ENCODE data around the gene PPFIA3.

The PPFIA3 gene

DNA sequence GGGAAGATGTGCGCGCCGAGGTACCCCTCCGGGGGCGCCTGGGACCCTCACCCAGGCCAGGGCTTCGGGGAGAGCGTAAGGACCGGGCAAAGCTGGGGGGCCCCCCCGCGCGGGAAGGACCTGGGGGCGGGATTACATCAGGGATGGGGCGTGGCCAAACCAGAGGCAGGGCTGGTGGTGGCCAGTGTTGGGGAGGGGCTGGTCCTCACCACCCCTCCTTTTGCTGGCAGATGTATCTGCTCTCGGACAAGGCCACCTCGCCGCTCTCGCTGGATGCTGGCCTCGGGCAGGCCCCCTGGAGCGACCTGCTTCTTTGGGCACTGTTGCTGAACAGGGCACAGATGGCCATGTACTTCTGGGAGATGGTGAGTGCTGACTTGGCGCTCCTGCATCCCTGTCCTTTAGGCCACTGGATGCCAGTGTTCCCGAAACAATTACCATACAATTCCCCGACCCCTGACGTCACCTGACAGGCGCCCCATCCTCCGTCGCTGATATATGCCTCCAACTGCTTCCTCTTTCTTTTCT lies 63.6 kb downstream of the PPFIA3 start:
- DNase-seq (ENCODE audit: low read depth) = no peak

DNA sequence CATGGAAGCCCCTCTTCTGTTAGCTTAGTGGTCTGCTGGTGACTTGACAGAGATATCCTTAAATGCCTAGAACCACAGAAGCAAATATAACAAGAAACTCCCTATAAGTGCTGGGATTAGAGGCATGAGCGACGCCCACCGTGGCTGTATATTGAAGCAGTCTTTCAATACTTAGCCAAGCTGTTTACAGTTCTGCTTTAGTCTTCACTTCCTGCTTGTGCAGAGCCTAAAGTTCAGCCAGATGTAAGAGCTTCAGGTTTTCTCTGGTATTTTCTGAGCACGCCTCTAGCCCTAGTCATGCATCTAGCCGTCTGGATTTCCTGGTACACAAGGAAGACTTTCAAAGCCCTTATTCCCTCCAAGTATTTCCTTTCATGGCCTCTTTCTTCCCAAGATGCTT lies 66.8 kb downstream of the PPFIA3 start:
- DNase-seq (ENCODE audit: low read depth) = no peak

DNA sequence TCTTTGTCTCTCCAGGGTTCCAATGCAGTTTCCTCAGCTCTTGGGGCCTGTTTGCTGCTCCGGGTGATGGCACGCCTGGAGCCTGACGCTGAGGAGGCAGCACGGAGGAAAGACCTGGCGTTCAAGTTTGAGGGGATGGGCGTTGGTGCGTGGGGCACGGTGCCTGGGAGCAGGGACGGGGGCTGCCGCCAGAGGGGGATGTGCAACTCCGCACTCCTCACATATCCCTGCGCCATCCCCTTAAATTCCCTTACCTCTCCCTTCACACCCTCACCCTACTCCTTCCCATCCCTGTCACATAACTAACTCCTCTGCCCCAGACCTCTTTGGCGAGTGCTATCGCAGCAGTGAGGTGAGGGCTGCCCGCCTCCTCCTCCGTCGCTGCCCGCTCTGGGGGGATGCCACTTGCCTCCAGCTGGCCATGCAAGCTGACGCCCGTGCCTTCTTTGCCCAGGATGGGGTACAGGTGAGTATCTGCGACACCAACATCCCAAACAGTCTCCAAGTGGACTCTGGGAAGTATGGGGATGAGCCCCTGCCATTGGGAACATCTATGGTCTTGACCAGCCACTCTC lies 69.4 kb downstream of the PPFIA3 start:
- no peak for DNase-seq (ENCODE audit: low read depth)

DNA sequence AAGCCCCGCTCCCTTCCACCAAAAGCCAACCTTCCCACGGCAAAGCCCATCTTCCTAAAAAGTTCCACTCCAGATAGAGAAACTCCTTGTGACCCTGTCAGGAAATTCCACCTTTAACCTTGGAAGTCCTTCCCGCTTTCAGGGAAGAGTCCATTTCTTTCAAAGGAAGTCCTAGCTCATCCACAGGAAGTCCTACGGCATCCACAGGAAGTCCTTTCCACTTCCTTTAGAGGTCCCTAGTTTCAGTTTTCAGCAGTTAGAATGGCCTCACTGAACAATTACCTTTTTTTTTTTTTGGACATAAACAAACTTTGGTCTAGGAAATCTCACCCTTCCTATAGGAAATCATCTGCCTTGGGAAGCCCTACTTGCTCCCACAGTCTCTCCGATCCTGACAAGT lies 69.9 kb downstream of the PPFIA3 start:
- no peak for DNase-seq (ENCODE audit: low read depth)

DNA sequence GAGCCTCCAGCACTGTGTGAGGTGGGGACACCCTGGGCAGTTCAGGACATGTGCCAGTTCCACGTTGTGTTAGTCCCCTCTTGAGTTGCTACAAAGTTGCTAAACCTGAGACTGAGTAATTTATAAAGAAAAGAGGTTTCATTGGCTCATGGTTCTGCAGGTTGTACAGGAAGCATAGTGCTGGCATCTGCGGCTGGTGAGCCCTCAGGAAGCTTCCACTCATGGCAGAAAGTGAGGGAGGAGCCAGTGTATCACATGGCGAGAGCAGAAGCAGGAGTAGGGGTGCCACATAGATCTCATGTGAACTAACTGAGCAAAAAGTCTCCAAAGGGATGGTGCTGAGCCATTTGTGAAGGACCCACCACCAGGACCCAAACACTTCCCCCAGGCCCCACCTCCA lies 71.4 kb downstream of the PPFIA3 start:
- no peak for DNase-seq (ENCODE audit: low read depth)

DNA sequence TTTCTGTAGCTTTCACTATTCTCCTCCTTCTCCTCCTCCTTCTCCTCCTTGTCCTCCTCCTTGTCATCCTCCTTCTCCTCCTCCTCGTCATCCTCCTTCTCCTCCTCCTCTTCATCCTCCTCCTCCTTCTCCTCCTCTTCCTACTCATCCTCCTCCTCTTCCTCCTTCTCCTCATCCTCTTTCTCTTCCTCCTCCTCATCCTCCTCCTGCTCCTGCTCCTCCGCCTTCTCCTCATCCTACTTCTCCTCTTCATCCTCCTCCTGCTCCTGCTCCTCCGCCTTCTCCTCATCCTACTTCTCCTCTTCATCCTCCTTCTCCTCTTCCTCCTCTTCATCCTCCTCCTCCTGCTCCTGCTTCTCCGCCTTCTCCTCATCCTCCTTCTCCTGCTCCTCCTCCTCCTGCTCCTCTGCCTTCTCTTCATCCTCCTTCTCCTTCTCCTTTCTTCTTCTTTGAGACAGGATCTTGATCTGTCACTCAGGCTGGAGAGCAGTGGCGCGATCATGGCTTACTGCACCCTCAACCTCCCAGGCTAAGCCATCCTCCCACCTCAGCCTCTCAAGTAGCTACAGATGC lies 74.6 kb downstream of the PPFIA3 start:
- no peak for DNase-seq (ENCODE audit: low read depth)

DNA sequence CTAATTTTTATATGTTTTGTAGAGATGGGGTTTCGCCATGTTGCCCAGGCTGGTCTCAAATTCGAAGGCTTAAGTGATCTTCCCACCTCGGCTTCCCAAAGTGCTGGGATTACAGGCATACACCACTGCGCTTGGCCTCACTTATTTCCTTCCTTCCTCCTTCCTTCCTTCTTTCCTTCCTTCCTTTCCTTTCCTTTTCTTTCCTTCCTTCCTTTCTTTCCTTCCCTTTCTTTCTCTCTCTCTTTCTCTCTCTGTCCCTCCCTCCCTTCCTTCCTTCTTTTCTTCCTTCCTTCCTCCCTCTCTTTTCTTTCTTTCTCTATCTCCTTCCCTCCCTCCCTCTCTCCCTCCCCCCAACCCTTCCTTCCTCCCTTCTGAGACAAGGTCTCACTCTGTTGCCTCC lies 75.1 kb downstream of the PPFIA3 start:
- no peak for DNase-seq (ENCODE audit: low read depth)

DNA sequence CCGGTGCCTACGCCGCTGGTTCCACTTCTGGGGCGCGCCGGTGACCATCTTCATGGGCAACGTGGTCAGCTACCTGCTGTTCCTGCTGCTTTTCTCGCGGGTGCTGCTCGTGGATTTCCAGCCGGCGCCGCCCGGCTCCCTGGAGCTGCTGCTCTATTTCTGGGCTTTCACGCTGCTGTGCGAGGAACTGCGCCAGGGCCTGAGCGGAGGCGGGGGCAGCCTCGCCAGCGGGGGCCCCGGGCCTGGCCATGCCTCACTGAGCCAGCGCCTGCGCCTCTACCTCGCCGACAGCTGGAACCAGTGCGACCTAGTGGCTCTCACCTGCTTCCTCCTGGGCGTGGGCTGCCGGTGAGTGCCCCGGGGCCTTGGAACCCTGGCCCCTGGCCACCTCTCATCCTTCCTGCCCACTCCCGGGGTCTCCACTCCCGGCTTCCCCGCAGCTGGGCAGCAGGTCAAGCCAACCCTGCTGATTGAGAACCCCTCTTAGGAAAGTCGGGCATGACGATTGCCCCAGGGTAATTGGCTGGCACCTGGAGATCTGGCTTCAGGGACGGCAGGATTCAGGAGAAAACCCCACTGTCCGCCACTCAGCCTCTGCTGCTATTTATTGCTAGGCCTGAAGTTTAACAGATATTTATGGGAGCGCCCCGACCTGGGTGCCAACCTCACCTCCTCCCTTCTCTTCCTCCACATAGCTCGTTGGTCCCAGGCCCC lies 77.3 kb downstream of the PPFIA3 start:
- no peak for DNase-seq (ENCODE audit: low read depth)

DNA sequence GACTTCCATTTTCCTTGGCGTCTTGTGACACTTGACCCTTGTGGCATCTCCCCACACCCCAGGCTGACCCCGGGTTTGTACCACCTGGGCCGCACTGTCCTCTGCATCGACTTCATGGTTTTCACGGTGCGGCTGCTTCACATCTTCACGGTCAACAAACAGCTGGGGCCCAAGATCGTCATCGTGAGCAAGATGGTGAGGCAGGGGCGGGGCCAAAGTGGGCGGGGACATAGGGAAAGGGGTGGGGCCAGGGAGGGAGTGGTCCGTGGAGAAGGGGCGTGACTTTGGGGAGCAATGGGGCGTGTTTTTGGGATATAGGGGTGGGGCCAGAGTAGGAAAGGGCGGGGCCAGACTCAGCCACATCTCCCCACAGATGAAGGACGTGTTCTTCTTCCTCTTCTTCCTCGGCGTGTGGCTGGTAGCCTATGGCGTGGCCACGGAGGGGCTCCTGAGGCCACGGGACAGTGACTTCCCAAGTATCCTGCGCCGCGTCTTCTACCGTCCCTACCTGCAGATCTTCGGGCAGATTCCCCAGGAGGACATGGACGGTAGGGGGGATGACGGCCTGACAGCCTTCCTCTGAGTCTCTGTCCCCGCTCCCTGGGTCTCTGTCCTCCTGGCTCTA lies 81.0 kb downstream of the PPFIA3 start:
- peak; percentile 47 for DNase-seq (ENCODE audit: low read depth)

All from ELR (cell line).